ENCODE measurements around the gene DNAH7.

DNA sequence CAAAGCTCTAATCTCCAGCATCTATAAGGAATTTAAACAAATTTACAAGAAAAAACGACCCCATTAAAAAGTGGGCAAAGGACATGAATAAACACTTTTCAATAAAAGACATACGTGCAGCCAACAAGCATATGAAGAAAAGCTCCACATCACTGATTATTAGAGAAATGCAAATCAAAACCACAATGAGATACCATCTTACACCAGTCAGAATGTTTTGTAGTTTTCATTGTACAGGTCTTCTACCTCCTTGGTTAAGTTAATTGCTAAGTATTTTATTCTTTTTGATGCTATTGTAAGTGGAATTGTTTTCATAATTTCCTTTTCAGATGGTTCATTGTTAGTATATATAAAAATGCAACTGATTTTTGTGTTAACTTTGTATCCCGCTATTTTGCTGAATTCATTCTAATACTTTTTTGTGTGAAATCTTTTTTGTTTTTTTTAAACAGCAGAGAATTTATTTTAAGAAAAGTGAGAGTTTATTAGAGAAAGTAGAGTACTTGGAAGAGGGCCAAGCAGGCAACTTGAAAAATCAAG is 370.9 kb downstream of the DNAH7 start:
- TF ChIP-seq, protein P1, sequence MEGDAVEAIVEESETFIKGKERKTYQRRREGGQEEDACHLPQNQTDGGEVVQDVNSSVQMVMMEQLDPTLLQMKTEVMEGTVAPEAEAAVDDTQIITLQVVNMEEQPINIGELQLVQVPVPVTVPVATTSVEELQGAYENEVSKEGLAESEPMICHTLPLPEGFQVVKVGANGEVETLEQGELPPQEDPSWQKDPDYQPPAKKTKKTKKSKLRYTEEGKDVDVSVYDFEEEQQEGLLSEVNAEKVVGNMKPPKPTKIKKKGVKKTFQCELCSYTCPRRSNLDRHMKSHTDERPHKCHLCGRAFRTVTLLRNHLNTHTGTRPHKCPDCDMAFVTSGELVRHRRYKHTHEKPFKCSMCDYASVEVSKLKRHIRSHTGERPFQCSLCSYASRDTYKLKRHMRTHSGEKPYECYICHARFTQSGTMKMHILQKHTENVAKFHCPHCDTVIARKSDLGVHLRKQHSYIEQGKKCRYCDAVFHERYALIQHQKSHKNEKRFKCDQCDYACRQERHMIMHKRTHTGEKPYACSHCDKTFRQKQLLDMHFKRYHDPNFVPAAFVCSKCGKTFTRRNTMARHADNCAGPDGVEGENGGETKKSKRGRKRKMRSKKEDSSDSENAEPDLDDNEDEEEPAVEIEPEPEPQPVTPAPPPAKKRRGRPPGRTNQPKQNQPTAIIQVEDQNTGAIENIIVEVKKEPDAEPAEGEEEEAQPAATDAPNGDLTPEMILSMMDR (IDR thresholded peaks at IDR 0.05), result no peak
- TF ChIP-seq POLR2A (IDR thresholded peaks at IDR 0.05) (no peak), EP300 (IDR thresholded peaks at IDR 0.05) (no peak)
